Skeletal muscle satellite cell (primary cell): ENCODE results near the gene GPR32.
"Not testable (repeated sequence)": the region's sequence is repeated elsewhere in the genome, so short reads cannot be mapped to it uniquely, and the experiment has no call there.

Source experiments
- H3K27me3 ChIP-seq: 2 replicates; pipeline ENCODE4 v1.7.0; 2013; ENCODE audit warnings: low read length; ENCODE audit not compliant: control insufficient read depth, insufficient read depth
- H3K36me3 ChIP-seq: 2 replicates; pipeline ENCODE4 v1.7.0; 2013; ENCODE audit warnings: mild to moderate bottlenecking, control low read depth, low read length; ENCODE audit not compliant: insufficient read depth
- H3K4me1 ChIP-seq: 2 replicates; pipeline ENCODE4 v1.7.0; 2013; ENCODE audit warnings: low read length; ENCODE audit not compliant: control insufficient read depth, insufficient read depth
- H3K4me2 ChIP-seq: 2 replicates; pipeline ENCODE4 v1.7.0; 2013; ENCODE audit warnings: mild to moderate bottlenecking, low read length
- H3K4me3 ChIP-seq: 2 replicates; pipeline ENCODE4 v1.7.0; 2013; ENCODE audit warnings: low read length
- H3K9ac ChIP-seq: 2 replicates; pipeline ENCODE4 v1.7.0; 2013; ENCODE audit warnings: mild to moderate bottlenecking, low read depth, low read length, moderate library complexity
- H3K9me3 ChIP-seq: replicated peaks from 2 replicates; pipeline ENCODE4 v1.7.0; 2013; ENCODE audit warnings: mild to moderate bottlenecking, control low read depth, low read length

GPR32 gene

GRCh38 chr19:50772476-50772875 is 2.2 kb downstream of the GPR32 start:
- Histone ChIP-seq H3K4me3 (no peak overlapping the region), H3K4me2 (no peak overlapping the region), H3K9ac (no peak overlapping the region), H3K27me3 (peaks cover 3% of the 10 kb centered on the region), H3K9me3 (no peaks in the 10 kb centered on the region), H3K4me1 (no peaks in the 10 kb centered on the region), H3K36me3 (no peaks in the 10 kb centered on the region)

- H3K9me3 ChIP-seq, H3K4me2 ChIP-seq, H3K36me3 ChIP-seq, H3K4me1 ChIP-seq, H3K27me3 ChIP-seq, H3K4me3 ChIP-seq, H3K9ac ChIP-seq: not testable (repeated sequence)
Observed at GRCh38 chr19:50772912-50773311, 2.6 kb downstream of the GPR32 start.

GRCh38 chr19:50773454-50773853 is 3.2 kb downstream of the GPR32 start:
- not testable (repeated sequence) for H3K4me2 ChIP-seq, H3K9me3 ChIP-seq, H3K4me1 ChIP-seq, H3K4me3 ChIP-seq, H3K36me3 ChIP-seq, H3K9ac ChIP-seq
- peaks cover 13% of the 10 kb centered on the region for H3K27me3 ChIP-seq

GRCh38 chr19:50776131-50776530 is 5.9 kb downstream of the GPR32 start:
- H3K36me3 ChIP-seq: no peaks in the 10 kb centered on the region

GRCh38 chr19:50777261-50777660 is 7.0 kb downstream of the GPR32 start:
- H3K36me3 ChIP-seq: no peaks in the 10 kb centered on the region
- H3K9ac ChIP-seq: no peak overlapping the region
- H3K4me1 ChIP-seq: no peaks in the 10 kb centered on the region
- no peaks in the 10 kb centered on the region for H3K9me3 ChIP-seq
- peaks cover 40% of the 10 kb centered on the region for H3K27me3 ChIP-seq
- H3K4me3 ChIP-seq: no peak overlapping the region
- no peak overlapping the region for H3K4me2 ChIP-seq

More at GRCh38 chr19:50776131-50776530, 5.9 kb downstream of the GPR32 start:
- H3K9me3 ChIP-seq: no peaks in the 10 kb centered on the region
- H3K27me3 ChIP-seq: peaks cover 39% of the 10 kb centered on the region
- H3K4me2 ChIP-seq: no peak overlapping the region
- H3K4me3 ChIP-seq: no peak overlapping the region
- H3K9ac ChIP-seq: no peak overlapping the region
- H3K4me1 ChIP-seq: no peaks in the 10 kb centered on the region

- peaks cover 45% of the 10 kb centered on the region for H3K27me3 ChIP-seq
- H3K9ac ChIP-seq: no peak overlapping the region
- no peaks in the 10 kb centered on the region for H3K4me1 ChIP-seq
- no peaks in the 10 kb centered on the region for H3K9me3 ChIP-seq
- H3K4me3 ChIP-seq: no peak overlapping the region
- no peak overlapping the region for H3K4me2 ChIP-seq
- no peaks in the 10 kb centered on the region for H3K36me3 ChIP-seq
Observed at GRCh38 chr19:50777830-50778303, 7.6 kb downstream of the GPR32 start.

- H3K4me3 ChIP-seq: no peak overlapping the region
- no peaks in the 10 kb centered on the region for H3K9me3 ChIP-seq
- H3K36me3 ChIP-seq: no peaks in the 10 kb centered on the region
- no peaks in the 10 kb centered on the region for H3K4me1 ChIP-seq
- H3K27me3 ChIP-seq: peaks cover 45% of the 10 kb centered on the region
- no peak overlapping the region for H3K9ac ChIP-seq
- no peak overlapping the region for H3K4me2 ChIP-seq
Observed at GRCh38 chr19:50778906-50779430, 8.7 kb downstream of the GPR32 start.

- Histone ChIP-seq H3K9ac (no peak overlapping the region), H3K27me3 (peaks cover 45% of the 10 kb centered on the region), H3K4me1 (no peaks in the 10 kb centered on the region), H3K36me3 (no peaks in the 10 kb centered on the region), H3K9me3 (no peaks in the 10 kb centered on the region), H3K4me3 (no peak overlapping the region), H3K4me2 (no peak overlapping the region)
Observed at GRCh38 chr19:50779504-50780457, 9.5 kb downstream of the GPR32 start.

GRCh38 chr19:50780753-50781435 is 10.6 kb downstream of the GPR32 start:
- Histone ChIP-seq H3K9ac (no peak overlapping the region), H3K4me1 (no peaks in the 10 kb centered on the region), H3K4me3 (no peak overlapping the region), H3K27me3 (peaks cover 45% of the 10 kb centered on the region), H3K36me3 (no peaks in the 10 kb centered on the region), H3K4me2 (no peak overlapping the region), H3K9me3 (no peaks in the 10 kb centered on the region)

GRCh38 chr19:50783848-50784152 is 13.5 kb downstream of the GPR32 start:
- not testable (repeated sequence) for H3K9me3 ChIP-seq, H3K4me1 ChIP-seq, H3K36me3 ChIP-seq, H3K9ac ChIP-seq, H3K4me3 ChIP-seq, H3K4me2 ChIP-seq
- H3K27me3 ChIP-seq: peaks cover 29% of the 10 kb centered on the region

- peaks cover 20% of the 10 kb centered on the region for H3K27me3 ChIP-seq
- no peaks in the 10 kb centered on the region for H3K36me3 ChIP-seq
- H3K4me1 ChIP-seq: no peaks in the 10 kb centered on the region
- H3K4me2 ChIP-seq: no peak overlapping the region
- no peak overlapping the region for H3K9ac ChIP-seq
- H3K9me3 ChIP-seq: no peaks in the 10 kb centered on the region
- no peak overlapping the region for H3K4me3 ChIP-seq
Observed at GRCh38 chr19:50784710-50785109, 14.4 kb downstream of the GPR32 start.
